A673 (cell line): ENCODE data around the gene CTNNBL1.

ENCODE experiments used
- EZH2 ChIP-seq: fragments of 200-600 bp; sonication (generic); IDR thresholded peaks from 2 replicates; pipeline ENCODE4 v1.6.1; 2017; ENCODE audit warnings: borderline replicate concordance, low read depth, mild to moderate bottlenecking, mixed read lengths, antibody characterized with exemption, low read length; ENCODE audit not compliant: poor library complexity, severe bottlenecking
- TF ChIP-seq, protein P1 (sequence below): fragments of 300-800, 200-600 bp; sonication (generic); conservative IDR thresholded peaks from 2 replicates; pipeline ENCODE4 v1.5.1; 2017; ENCODE audit warnings: low read depth, mild to moderate bottlenecking, antibody characterized with exemption, low read length, moderate library complexity, mixed read lengths

GRCh38 chr20:37736132-37736531, 42.3 kb downstream of the CTNNBL1 start:
- no peak for TF ChIP-seq EZH2
- TF ChIP-seq, protein P1, sequence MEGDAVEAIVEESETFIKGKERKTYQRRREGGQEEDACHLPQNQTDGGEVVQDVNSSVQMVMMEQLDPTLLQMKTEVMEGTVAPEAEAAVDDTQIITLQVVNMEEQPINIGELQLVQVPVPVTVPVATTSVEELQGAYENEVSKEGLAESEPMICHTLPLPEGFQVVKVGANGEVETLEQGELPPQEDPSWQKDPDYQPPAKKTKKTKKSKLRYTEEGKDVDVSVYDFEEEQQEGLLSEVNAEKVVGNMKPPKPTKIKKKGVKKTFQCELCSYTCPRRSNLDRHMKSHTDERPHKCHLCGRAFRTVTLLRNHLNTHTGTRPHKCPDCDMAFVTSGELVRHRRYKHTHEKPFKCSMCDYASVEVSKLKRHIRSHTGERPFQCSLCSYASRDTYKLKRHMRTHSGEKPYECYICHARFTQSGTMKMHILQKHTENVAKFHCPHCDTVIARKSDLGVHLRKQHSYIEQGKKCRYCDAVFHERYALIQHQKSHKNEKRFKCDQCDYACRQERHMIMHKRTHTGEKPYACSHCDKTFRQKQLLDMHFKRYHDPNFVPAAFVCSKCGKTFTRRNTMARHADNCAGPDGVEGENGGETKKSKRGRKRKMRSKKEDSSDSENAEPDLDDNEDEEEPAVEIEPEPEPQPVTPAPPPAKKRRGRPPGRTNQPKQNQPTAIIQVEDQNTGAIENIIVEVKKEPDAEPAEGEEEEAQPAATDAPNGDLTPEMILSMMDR, result no peak
